GM23338 (cell line): Measurements from ENCODE around the gene TEX35. TPM values are rescaled to one million over a fixed set of nuclear protein-coding genes. Genes with fewer than 3 reads are reported as not detected.

Source experiments
- ATAC-seq: fragments of 200-7000 bp; cut with Tn5 transposase; 3 replicates; pipeline ENCODE4 v1.9.1; 2020
- DNase-seq: peaks from one replicate; pipeline ENCODE4 v3.0.0-alpha.2; 2015; ENCODE audit warnings: low spot score
- H2AFZ ChIP-seq: fragments of 200-600 bp; sonication (generic); 2 replicates; pipeline ENCODE4 v1.8.0; 2016; ENCODE audit warnings: antibody characterized with exemption, mild to moderate bottlenecking, moderate library complexity
- H3F3A ChIP-seq: fragments of 200-600 bp; sonication (generic); replicated peaks from 2 replicates; pipeline ENCODE4 v1.8.0; 2017; ENCODE audit warnings: antibody characterized with exemption, mixed run types, low read depth
- H3K27ac ChIP-seq: fragments of 200-600 bp; sonication (generic); 2 replicates; pipeline ENCODE4 v1.6.1; 2016; ENCODE audit warnings: low read depth
- H3K27me3 ChIP-seq: fragments of 200-600 bp; sonication (generic); 2 replicates; pipeline ENCODE4 v1.8.0; 2016; ENCODE audit warnings: mild to moderate bottlenecking, mixed run types, moderate library complexity; ENCODE audit not compliant: insufficient read depth
- H3K36me3 ChIP-seq: fragments of 200-600 bp; sonication (generic); 2 replicates; pipeline ENCODE4 v1.8.0; 2016; ENCODE audit warnings: mild to moderate bottlenecking; ENCODE audit not compliant: insufficient read depth
- H3K4me1 ChIP-seq: fragments of 200-600 bp; sonication (generic); 2 replicates; pipeline ENCODE4 v1.8.0; 2016; ENCODE audit warnings: mild to moderate bottlenecking, moderate library complexity; ENCODE audit not compliant: insufficient read depth
- H3K4me2 ChIP-seq: fragments of 200-600 bp; sonication (generic); 2 replicates; pipeline ENCODE4 v1.7.1; 2017; ENCODE audit warnings: mixed run types
- H3K4me3 ChIP-seq: fragments of 200-600 bp; sonication (generic); 2 replicates; pipeline ENCODE4 v1.6.1; 2016; ENCODE audit warnings: mixed run types
- H3K79me2 ChIP-seq: fragments of 200-600 bp; sonication (generic); replicated peaks from 2 replicates; pipeline ENCODE4 v1.8.0; 2017; ENCODE audit warnings: mild to moderate bottlenecking; ENCODE audit not compliant: insufficient read depth
- H3K9me2 ChIP-seq: fragments of 200-600 bp; sonication (generic); 2 replicates; pipeline ENCODE4 v1.8.0; 2017; ENCODE audit not compliant: insufficient read depth
- H4K20me1 ChIP-seq: fragments of 200-600 bp; sonication (generic); replicated peaks from 2 replicates; pipeline ENCODE4 v1.8.0; 2017; ENCODE audit warnings: mild to moderate bottlenecking; ENCODE audit not compliant: insufficient read depth
- H3K27ac Mint-ChIP-seq: 2 replicates; pipeline ENCODE4 v1.8.0; 2020; ENCODE audit warnings: inconsistent platforms, mild to moderate bottlenecking, moderate library complexity, mixed read lengths
- H3K27me3 Mint-ChIP-seq: 3 replicates; pipeline ENCODE4 v1.8.0; 2022; ENCODE audit warnings: low read depth, mild to moderate bottlenecking, moderate library complexity, mixed read lengths, inconsistent platforms; ENCODE audit not compliant: insufficient read depth, poor library complexity
- H3K36me3 Mint-ChIP-seq: 3 replicates; pipeline ENCODE4 v1.8.0; 2021; ENCODE audit warnings: low read depth, mild to moderate bottlenecking, inconsistent platforms, moderate library complexity, mixed read lengths
- H3K4me1 Mint-ChIP-seq: 3 replicates; pipeline ENCODE4 v1.8.0; 2020; ENCODE audit warnings: mild to moderate bottlenecking, inconsistent platforms, mixed read lengths
- H3K4me3 Mint-ChIP-seq: 3 replicates; pipeline ENCODE4 v1.8.0; 2021; ENCODE audit warnings: moderate library complexity, mild to moderate bottlenecking, inconsistent platforms, mixed read lengths
- H3K9me3 Mint-ChIP-seq: 3 replicates; pipeline ENCODE4 v1.8.0; 2020; ENCODE audit warnings: moderate library complexity, mild to moderate bottlenecking, inconsistent platforms, mixed read lengths
- CREB1 ChIP-seq: fragments of 250-450 bp; sonication (Bioruptor Pico); IDR thresholded peaks from 2 replicates; pipeline ENCODE4 v1.5.0; 2020; ENCODE audit warnings: low read depth, mild to moderate bottlenecking, moderate library complexity
- EZH2 ChIP-seq: fragments of 200-600 bp; sonication (generic); IDR thresholded peaks from one replicate; pipeline ENCODE4 v1.8.0; 2017; ENCODE audit warnings: antibody characterized with exemption, mild to moderate bottlenecking, low read depth; ENCODE audit not compliant: unreplicated experiment
- EZH2phosphoT487 ChIP-seq: fragments of 200-600 bp; sonication (generic); IDR thresholded peaks from one replicate; pipeline ENCODE4 v1.8.1; 2018; ENCODE audit warnings: antibody characterized with exemption; ENCODE audit not compliant: unreplicated experiment
- JUNB ChIP-seq: IDR thresholded peaks from one replicate; pipeline ENCODE4 v1.6.1; 2016; ENCODE audit warnings: antibody characterized with exemption; ENCODE audit not compliant: unreplicated experiment
- NANOG ChIP-seq: IDR thresholded peaks from 2 replicates; pipeline ENCODE4 v1.6.1; 2016; ENCODE audit warnings: antibody characterized with exemption, borderline replicate concordance
- POLR2AphosphoS5 ChIP-seq: IDR thresholded peaks from 2 replicates; pipeline ENCODE4 v1.6.1; 2016; ENCODE audit warnings: antibody characterized with exemption, low read depth
- STAT1 ChIP-seq: IDR thresholded peaks from one replicate; pipeline ENCODE4 v1.6.1; 2016; ENCODE audit warnings: antibody characterized with exemption; ENCODE audit not compliant: unreplicated experiment
- ZNF114 ChIP-seq: fragments of 250-450 bp; sonication (Bioruptor Pico); IDR thresholded peaks from 2 replicates; pipeline ENCODE4 v1.5.0; 2020; ENCODE audit warnings: mild to moderate bottlenecking, moderate library complexity
- ZNF331 ChIP-seq: fragments of 250-450 bp; sonication (Bioruptor Pico); IDR thresholded peaks from 2 replicates; pipeline ENCODE4 v1.5.0; 2020; ENCODE audit warnings: low read depth, mild to moderate bottlenecking, moderate library complexity
- polyA plus RNA-seq: library from polyadenylated mRNA; unstranded; fragments of >200 nt; fragmentation: Nextera tagmentation; extraction: Ambion mirVana; gene quantifications from 2 replicates; pipeline ENCODE4 v1.2.1, GENCODE V29; 2016
- total RNA-seq: library from RNA; depleted of rRNA; stranded (reverse); fragments of >200 nt; shearing (Covaris generic); gene quantifications from 2 replicates; pipeline ENCODE4 v1.2.3, GENCODE V29; 2014
- TF ChIP-seq, protein P1 (sequence below): fragments of 250-450 bp; sonication (Bioruptor Pico); IDR thresholded peaks from 2 replicates; pipeline ENCODE4 v1.5.0; 2020; ENCODE audit warnings: mild to moderate bottlenecking, moderate library complexity
- TF ChIP-seq, protein P2 (sequence below), 2 experiments: fragments of 200-600 bp in 1 of 2; sonication (generic) in 1 of 2; conservative IDR thresholded peaks; 2 replicates each; pipeline versions ENCODE4 v1.5.1 to v1.6.1; 2016 to 2017; ENCODE audit warnings: antibody characterized with exemption in 2 of 2, low read depth in 2 of 2, mild to moderate bottlenecking in 2 of 2, moderate library complexity in 1 of 2
- TF ChIP-seq, protein P3 (sequence below): IDR thresholded peaks from one replicate; pipeline ENCODE4 v1.6.1; 2018; ENCODE audit warnings: antibody characterized with exemption; ENCODE audit not compliant: unreplicated experiment
- TF ChIP-seq, protein P4 (sequence below): IDR thresholded peaks from 2 replicates; pipeline ENCODE4 v1.6.1; 2016; ENCODE audit warnings: antibody characterized with exemption

TEX35 gene
- total and polyA plus RNA-seq, 2 experiments from 2014 or later: not detected

DNA sequence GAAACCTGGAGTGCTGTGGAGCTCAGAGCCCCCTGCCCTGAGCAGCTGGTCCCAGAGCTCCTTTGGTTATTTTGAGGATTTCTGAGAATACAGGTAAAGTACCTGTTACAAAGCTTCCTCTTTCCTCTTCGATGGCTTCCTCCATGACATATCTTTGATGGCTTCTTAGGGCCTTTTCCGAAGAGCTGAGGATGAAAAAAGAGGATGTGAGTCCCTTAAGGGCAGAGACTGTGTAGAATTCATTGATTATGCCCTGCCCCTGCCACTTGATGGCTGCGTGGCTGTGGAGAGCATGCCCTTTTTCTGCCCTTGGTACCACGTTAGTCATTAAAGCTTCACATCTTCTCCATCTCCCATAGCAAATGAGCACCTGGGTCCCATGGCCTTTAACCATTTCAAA is 14.2 kb downstream of the TEX35 start:
- no peak overlapping the region for H2AFZ ChIP-seq
- no peak overlapping the region for H3K4me3 ChIP-seq
- no peaks in the 10 kb centered on the region for H3K27me3 ChIP-seq
- no peaks in the 10 kb centered on the region for H3F3A ChIP-seq
- H4K20me1 ChIP-seq: no peaks in the 10 kb centered on the region
- no peaks in the 10 kb centered on the region for H3K36me3 ChIP-seq
- H3K27ac ChIP-seq: no peak overlapping the region
- no peaks in the 10 kb centered on the region; the same call in 2 of the 3 replicates for H3K9me3 Mint-ChIP-seq
- H3K4me2 ChIP-seq: no peak overlapping the region
- 0 out of 2 replicates have a peak, but pooled peaks cover 8% of the 10 kb centered on the region for H3K9me2 ChIP-seq
- no peak for DNase-seq
- no peak for ATAC-seq
- H3K27me3 Mint-ChIP-seq: no peaks in the 10 kb centered on the region
- H3K4me1 ChIP-seq: no peaks in the 10 kb centered on the region
- TF ChIP-seq EZH2phosphoT487 (no peak), JUNB (no peak), ZNF331 (CRISPR knock-in tag) (no peak), CREB1 (no peak), EZH2 (no peak), NANOG (no peak), ZNF114 (no peak), STAT1 (no peak), POLR2AphosphoS5 (no peak)
- TF ChIP-seq, protein P1, sequence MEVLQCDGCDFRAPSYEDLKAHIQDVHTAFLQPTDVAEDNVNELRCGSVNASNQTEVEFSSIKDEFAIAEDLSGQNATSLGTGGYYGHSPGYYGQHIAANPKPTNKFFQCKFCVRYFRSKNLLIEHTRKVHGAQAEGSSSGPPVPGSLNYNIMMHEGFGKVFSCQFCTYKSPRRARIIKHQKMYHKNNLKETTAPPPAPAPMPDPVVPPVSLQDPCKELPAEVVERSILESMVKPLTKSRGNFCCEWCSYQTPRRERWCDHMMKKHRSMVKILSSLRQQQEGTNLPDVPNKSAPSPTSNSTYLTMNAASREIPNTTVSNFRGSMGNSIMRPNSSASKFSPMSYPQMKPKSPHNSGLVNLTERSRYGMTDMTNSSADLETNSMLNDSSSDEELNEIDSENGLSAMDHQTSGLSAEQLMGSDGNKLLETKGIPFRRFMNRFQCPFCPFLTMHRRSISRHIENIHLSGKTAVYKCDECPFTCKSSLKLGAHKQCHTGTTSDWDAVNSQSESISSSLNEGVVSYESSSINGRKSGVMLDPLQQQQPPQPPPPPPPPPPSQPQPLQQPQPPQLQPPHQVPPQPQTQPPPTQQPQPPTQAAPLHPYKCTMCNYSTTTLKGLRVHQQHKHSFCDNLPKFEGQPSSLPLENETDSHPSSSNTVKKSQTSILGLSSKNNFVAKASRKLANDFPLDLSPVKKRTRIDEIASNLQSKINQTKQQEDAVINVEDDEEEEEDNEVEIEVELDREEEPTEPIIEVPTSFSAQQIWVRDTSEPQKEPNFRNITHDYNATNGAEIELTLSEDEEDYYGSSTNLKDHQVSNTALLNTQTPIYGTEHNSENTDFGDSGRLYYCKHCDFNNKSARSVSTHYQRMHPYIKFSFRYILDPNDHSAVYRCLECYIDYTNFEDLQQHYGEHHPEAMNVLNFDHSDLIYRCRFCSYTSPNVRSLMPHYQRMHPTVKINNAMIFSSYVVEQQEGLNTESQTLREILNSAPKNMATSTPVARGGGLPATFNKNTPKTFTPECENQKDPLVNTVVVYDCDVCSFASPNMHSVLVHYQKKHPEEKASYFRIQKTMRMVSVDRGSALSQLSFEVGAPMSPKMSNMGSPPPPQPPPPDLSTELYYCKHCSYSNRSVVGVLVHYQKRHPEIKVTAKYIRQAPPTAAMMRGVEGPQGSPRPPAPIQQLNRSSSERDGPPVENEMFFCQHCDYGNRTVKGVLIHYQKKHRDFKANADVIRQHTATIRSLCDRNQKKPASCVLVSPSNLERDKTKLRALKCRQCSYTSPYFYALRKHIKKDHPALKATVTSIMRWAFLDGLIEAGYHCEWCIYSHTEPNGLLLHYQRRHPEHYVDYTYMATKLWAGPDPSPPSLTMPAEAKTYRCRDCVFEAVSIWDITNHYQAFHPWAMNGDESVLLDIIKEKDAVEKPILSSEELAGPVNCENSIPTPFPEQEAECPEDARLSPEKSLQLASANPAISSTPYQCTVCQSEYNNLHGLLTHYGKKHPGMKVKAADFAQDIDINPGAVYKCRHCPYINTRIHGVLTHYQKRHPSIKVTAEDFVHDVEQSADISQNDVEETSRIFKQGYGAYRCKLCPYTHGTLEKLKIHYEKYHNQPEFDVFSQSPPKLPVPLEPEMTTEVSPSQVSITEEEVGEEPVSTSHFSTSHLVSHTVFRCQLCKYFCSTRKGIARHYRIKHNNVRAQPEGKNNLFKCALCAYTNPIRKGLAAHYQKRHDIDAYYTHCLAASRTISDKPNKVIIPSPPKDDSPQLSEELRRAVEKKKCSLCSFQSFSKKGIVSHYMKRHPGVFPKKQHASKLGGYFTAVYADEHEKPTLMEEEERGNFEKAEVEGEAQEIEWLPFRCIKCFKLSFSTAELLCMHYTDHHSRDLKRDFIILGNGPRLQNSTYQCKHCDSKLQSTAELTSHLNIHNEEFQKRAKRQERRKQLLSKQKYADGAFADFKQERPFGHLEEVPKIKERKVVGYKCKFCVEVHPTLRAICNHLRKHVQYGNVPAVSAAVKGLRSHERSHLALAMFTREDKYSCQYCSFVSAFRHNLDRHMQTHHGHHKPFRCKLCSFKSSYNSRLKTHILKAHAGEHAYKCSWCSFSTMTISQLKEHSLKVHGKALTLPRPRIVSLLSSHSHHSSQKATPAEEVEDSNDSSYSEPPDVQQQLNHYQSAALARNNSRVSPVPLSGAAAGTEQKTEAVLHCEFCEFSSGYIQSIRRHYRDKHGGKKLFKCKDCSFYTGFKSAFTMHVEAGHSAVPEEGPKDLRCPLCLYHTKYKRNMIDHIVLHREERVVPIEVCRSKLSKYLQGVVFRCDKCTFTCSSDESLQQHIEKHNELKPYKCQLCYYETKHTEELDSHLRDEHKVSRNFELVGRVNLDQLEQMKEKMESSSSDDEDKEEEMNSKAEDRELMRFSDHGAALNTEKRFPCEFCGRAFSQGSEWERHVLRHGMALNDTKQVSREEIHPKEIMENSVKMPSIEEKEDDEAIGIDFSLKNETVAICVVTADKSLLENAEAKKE: no peak
- TF ChIP-seq, protein P2, sequence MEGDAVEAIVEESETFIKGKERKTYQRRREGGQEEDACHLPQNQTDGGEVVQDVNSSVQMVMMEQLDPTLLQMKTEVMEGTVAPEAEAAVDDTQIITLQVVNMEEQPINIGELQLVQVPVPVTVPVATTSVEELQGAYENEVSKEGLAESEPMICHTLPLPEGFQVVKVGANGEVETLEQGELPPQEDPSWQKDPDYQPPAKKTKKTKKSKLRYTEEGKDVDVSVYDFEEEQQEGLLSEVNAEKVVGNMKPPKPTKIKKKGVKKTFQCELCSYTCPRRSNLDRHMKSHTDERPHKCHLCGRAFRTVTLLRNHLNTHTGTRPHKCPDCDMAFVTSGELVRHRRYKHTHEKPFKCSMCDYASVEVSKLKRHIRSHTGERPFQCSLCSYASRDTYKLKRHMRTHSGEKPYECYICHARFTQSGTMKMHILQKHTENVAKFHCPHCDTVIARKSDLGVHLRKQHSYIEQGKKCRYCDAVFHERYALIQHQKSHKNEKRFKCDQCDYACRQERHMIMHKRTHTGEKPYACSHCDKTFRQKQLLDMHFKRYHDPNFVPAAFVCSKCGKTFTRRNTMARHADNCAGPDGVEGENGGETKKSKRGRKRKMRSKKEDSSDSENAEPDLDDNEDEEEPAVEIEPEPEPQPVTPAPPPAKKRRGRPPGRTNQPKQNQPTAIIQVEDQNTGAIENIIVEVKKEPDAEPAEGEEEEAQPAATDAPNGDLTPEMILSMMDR (conservative IDR thresholded peaks at IDR 0.05; ENCODE audit: low read depth in 2 of 2): no peak
- TF ChIP-seq, protein P3, sequence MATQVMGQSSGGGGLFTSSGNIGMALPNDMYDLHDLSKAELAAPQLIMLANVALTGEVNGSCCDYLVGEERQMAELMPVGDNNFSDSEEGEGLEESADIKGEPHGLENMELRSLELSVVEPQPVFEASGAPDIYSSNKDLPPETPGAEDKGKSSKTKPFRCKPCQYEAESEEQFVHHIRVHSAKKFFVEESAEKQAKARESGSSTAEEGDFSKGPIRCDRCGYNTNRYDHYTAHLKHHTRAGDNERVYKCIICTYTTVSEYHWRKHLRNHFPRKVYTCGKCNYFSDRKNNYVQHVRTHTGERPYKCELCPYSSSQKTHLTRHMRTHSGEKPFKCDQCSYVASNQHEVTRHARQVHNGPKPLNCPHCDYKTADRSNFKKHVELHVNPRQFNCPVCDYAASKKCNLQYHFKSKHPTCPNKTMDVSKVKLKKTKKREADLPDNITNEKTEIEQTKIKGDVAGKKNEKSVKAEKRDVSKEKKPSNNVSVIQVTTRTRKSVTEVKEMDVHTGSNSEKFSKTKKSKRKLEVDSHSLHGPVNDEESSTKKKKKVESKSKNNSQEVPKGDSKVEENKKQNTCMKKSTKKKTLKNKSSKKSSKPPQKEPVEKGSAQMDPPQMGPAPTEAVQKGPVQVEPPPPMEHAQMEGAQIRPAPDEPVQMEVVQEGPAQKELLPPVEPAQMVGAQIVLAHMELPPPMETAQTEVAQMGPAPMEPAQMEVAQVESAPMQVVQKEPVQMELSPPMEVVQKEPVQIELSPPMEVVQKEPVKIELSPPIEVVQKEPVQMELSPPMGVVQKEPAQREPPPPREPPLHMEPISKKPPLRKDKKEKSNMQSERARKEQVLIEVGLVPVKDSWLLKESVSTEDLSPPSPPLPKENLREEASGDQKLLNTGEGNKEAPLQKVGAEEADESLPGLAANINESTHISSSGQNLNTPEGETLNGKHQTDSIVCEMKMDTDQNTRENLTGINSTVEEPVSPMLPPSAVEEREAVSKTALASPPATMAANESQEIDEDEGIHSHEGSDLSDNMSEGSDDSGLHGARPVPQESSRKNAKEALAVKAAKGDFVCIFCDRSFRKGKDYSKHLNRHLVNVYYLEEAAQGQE: no peak
- TF ChIP-seq, protein P4, sequence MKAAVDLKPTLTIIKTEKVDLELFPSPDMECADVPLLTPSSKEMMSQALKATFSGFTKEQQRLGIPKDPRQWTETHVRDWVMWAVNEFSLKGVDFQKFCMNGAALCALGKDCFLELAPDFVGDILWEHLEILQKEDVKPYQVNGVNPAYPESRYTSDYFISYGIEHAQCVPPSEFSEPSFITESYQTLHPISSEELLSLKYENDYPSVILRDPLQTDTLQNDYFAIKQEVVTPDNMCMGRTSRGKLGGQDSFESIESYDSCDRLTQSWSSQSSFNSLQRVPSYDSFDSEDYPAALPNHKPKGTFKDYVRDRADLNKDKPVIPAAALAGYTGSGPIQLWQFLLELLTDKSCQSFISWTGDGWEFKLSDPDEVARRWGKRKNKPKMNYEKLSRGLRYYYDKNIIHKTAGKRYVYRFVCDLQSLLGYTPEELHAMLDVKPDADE: no peak
- H3K36me3 Mint-ChIP-seq: no peaks in the 10 kb centered on the region
- no peaks in the 10 kb centered on the region; the same call in 2 of the 3 replicates for H3K4me1 Mint-ChIP-seq
- H3K79me2 ChIP-seq: no peaks in the 10 kb centered on the region
- no peak overlapping the region for H3K27ac Mint-ChIP-seq
- no peak overlapping the region for H3K4me3 Mint-ChIP-seq
